ENCODE data around the gene ZNF474.

ZNF474 gene

DNA sequence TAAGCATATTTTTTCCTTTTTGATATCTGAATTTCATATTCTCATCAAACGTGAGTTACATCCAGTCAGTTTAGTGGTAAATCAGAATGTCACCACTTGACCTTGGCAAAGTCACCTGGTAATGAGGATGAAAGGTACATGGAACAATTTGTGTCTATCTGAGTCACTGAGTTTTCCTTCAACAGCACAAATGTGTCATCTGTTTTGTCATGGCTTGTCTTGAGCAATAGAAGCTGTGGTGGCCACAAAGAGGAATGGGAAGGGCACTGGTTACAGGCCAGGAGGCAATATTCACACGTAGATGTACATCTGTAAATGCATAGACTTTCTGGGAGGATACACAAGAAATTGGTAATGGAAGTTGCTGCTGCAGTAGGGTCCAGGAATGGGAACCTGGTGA, 8.4 kb upstream of the ZNF474 start:
- no peak overlapping the region for H3K4me3 ChIP-seq (ENCODE audit: low read depth, low read length)
- no peaks in the 10 kb centered on the region for H3K9me3 ChIP-seq (ENCODE audit: control insufficient read depth, insufficient read depth, low read length)
- no peaks in the 10 kb centered on the region for H3K27me3 ChIP-seq (ENCODE audit: control insufficient read depth, insufficient read depth, low read length)
- no peaks in the 10 kb centered on the region for H3K36me3 ChIP-seq (ENCODE audit: control insufficient read depth, insufficient read depth, low read length)
- H3K4me1 ChIP-seq (ENCODE audit: control insufficient read depth, insufficient read depth, low read length) = no peaks in the 10 kb centered on the region
- no peak overlapping the region for H3K9ac ChIP-seq (ENCODE audit: low read depth, low read length)

DNA sequence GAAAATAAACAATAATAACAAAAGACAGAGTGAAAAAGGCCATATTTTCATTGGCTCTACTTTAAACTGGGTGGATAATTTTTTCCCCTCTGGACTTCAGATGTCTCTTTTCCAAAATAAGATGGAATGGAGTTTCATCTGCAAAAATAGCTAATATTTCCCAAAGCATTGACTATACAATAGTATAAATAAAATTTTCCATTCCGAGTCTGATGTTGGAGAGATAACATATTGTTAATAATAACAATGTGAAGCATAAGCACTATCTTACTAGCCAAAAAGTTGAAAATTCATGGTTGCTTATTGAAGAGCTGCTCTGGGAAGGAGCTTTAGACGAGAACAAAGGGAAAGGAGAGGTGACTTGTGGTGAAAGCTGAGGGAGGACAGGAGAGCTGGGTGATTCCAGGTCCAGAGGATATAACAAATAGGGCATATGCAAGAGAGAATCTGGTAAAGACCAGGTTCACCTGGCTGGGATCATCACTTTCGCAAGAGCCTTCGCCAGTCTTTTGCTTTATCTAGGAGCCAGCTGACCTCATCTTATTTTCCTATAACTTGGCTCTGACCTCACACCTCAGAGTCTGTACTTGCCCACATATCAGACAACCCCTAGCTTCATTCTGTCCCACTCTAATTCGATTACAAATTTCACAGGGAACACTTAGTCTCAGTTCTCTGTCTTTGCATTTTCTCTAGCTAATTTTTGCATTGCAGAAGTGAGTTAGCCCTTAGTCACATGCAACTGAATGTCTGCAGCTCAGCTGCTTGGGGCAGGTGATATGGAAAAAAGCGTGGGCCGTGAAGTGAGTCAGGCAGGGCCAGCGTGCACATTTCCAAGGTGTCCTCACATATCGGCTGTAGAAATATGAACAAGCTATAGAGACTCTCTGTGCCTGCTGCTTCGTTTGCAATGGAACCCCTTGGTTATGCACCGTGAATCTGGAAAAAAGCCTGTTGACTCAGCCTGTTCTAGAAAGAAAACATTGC, 7.6 kb upstream of the ZNF474 start:
- Histone ChIP-seq H3K9me3 (ENCODE audit: control insufficient read depth, insufficient read depth, low read length) (no peaks in the 10 kb centered on the region), H3K27me3 (ENCODE audit: control insufficient read depth, insufficient read depth, low read length) (no peaks in the 10 kb centered on the region), H3K4me1 (ENCODE audit: control insufficient read depth, insufficient read depth, low read length) (no peaks in the 10 kb centered on the region), H3K9ac (ENCODE audit: low read depth, low read length) (no peak overlapping the region), H3K36me3 (ENCODE audit: control insufficient read depth, insufficient read depth, low read length) (no peaks in the 10 kb centered on the region), H3K4me3 (ENCODE audit: low read depth, low read length) (no peak overlapping the region)

DNA sequence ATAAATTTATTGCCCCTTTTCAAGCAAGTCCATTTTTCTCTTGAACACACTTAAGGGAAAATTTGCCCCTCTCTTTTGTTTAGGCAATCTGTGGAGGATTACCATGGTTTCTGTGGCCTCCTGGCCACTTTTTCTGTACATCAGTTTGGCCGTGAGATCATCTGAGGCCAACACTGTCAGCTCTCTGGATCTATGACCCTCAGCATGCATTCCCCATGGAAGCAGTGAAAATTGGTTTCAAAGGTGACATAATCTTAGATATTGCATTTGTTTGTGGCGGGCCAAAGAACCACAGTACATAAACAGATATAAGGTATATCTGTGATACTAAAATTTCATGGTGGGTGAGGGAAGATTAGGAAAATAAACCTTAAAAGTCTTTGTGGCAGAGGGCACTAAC, 4.6 kb upstream of the ZNF474 start:
- no peaks in the 10 kb centered on the region for H3K36me3 ChIP-seq (ENCODE audit: control insufficient read depth, insufficient read depth, low read length)
- no peak overlapping the region for H3K9ac ChIP-seq (ENCODE audit: low read depth, low read length)
- H3K4me1 ChIP-seq (ENCODE audit: control insufficient read depth, insufficient read depth, low read length) = no peaks in the 10 kb centered on the region

DNA sequence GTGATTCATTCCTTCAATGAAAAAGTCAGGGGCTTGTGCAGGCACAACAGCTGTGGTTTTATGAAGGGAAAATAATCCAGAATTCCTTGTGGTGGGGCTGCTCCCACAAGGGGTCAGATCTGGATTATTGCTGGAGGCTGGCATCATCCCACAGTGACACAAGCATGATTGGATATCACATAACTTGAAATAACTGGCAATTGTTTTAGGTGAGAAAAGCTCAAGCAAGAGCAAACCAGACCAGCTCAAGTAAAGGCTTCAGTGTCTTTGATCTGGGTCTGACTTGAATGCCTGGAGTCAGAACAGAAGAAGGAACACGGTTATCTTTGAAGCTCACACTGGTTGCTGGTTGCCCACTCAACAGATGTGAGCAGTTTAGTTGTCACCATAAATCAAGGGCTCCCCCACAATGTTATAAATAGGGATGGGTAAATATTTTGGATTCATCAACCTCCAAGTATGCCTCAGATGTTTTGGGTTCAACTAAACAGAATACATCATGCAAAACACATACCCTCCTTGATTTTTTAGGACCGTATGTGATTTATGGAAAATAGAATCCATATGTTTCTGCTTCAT, 3.1 kb upstream of the ZNF474 start:
- H3K4me1 ChIP-seq (ENCODE audit: control insufficient read depth, insufficient read depth, low read length) = no peaks in the 10 kb centered on the region
- no peak overlapping the region for H3K4me3 ChIP-seq (ENCODE audit: low read depth, low read length)
- H3K27me3 ChIP-seq (ENCODE audit: control insufficient read depth, insufficient read depth, low read length) = no peaks in the 10 kb centered on the region
- H3K9ac ChIP-seq (ENCODE audit: low read depth, low read length) = no peak overlapping the region
- H3K36me3 ChIP-seq (ENCODE audit: control insufficient read depth, insufficient read depth, low read length) = no peaks in the 10 kb centered on the region
- H3K9me3 ChIP-seq (ENCODE audit: control insufficient read depth, insufficient read depth, low read length) = no peaks in the 10 kb centered on the region

More for the DNA sequence above, 4.6 kb upstream of the ZNF474 start:
- Histone ChIP-seq H3K27me3 (ENCODE audit: control insufficient read depth, insufficient read depth, low read length) (no peaks in the 10 kb centered on the region), H3K9me3 (ENCODE audit: control insufficient read depth, insufficient read depth, low read length) (no peaks in the 10 kb centered on the region), H3K4me3 (ENCODE audit: low read depth, low read length) (no peak overlapping the region)

DNA sequence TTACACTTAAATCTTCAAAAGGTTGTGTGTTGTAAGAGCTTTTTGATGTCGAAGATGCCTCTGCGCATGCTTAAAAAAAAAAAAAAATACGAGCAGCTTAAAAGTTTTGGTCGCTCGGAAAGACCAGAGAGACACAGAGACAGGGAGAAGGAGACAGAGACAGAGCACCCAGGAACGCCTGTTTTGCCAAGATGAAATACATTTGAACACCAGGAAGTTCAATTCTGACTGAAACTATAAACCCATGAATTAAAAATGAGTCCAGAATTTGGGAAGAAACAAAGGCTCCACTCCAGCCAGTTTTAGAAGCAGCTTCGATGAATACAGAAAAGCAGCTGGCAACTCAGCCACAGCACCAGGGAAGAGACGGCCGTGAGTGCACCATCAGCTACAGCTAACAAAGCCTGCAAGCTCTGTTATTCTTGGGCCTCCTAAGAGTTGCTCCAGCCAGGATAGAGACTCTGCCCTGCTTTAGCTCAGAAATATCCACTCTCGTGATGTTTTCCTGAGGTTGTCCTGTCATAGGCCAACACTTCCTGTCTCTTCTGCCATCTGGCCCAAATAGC, 2.5 kb upstream of the ZNF474 start:
- no peaks in the 10 kb centered on the region for H3K9me3 ChIP-seq (ENCODE audit: control insufficient read depth, insufficient read depth, low read length)
- no peak overlapping the region for H3K4me3 ChIP-seq (ENCODE audit: low read depth, low read length)

DNA sequence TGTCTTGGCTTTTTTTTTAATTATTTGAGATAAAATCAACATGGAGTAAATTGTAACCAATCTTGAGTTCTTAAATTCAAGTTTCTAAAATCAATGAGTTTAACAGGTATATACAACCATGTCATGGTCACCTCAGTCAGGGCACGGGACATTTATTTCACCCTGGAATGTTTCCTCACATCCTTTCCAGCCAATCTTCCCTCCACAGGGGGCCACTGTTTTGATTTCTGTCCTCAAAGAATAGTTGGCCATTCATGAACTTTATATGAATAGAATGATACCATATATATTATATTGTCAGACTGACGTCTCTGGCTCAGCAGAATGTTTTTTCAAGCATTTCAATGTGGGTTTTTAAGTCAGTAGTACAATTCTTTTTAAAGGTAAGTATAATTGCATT, 806 bp downstream of the ZNF474 start:
- H3K4me1 ChIP-seq (ENCODE audit: control insufficient read depth, insufficient read depth, low read length) = no peaks in the 10 kb centered on the region

More for the DNA sequence above, 2.5 kb upstream of the ZNF474 start:
- H3K9ac ChIP-seq (ENCODE audit: low read depth, low read length) = no peak overlapping the region
- H3K27me3 ChIP-seq (ENCODE audit: control insufficient read depth, insufficient read depth, low read length) = no peaks in the 10 kb centered on the region
- H3K36me3 ChIP-seq (ENCODE audit: control insufficient read depth, insufficient read depth, low read length) = no peaks in the 10 kb centered on the region
- no peaks in the 10 kb centered on the region for H3K4me1 ChIP-seq (ENCODE audit: control insufficient read depth, insufficient read depth, low read length)

DNA sequence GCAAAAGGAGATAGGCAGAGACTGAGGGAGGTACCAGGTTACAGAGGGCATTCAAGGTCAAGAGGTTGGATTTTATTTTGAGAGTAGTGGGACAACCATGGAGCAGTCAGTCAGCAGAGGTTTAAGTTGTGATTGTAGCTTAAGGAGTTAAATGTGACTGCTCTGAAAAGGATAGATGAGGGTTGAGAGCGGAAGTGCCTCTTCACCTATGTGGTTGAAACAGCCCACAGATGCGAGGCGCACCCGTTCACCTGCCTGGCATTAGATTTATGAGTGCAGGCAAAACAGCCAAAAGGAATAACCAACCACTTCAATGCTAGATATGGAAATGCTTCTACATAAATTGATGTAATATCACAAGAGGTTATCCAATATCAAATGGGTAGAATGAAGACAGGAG, 8.4 kb downstream of the ZNF474 start:
- Histone ChIP-seq H3K9ac (ENCODE audit: low read depth, low read length) (no peak overlapping the region), H3K4me1 (ENCODE audit: control insufficient read depth, insufficient read depth, low read length) (no peaks in the 10 kb centered on the region), H3K36me3 (ENCODE audit: control insufficient read depth, insufficient read depth, low read length) (no peaks in the 10 kb centered on the region), H3K27me3 (ENCODE audit: control insufficient read depth, insufficient read depth, low read length) (no peaks in the 10 kb centered on the region), H3K4me3 (ENCODE audit: low read depth, low read length) (no peak overlapping the region), H3K9me3 (ENCODE audit: control insufficient read depth, insufficient read depth, low read length) (no peaks in the 10 kb centered on the region)

More for the DNA sequence above, 806 bp downstream of the ZNF474 start:
- Histone ChIP-seq H3K9ac (ENCODE audit: low read depth, low read length) (no peak overlapping the region), H3K9me3 (ENCODE audit: control insufficient read depth, insufficient read depth, low read length) (no peaks in the 10 kb centered on the region), H3K36me3 (ENCODE audit: control insufficient read depth, insufficient read depth, low read length) (no peaks in the 10 kb centered on the region), H3K27me3 (ENCODE audit: control insufficient read depth, insufficient read depth, low read length) (no peaks in the 10 kb centered on the region), H3K4me3 (ENCODE audit: low read depth, low read length) (no peak overlapping the region)

DNA sequence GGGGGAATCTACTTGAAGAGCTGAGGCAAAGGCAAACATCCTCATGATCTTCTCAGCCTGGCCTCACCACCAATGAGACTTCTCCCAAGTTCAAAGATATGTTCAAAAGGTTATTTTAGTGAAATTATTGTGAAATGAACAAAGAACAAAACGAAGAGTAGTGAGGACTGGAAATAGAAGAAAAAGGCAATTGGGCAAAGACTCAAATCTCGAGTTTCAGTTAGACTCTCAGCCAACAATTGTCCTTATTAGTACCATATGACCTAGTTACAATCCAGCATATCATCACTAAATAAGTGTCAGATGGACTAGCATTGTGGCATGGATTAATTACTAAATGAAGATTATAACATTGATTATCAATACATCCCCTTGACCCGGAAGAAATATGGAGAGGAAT, 9.0 kb downstream of the ZNF474 start:
- Histone ChIP-seq H3K27me3 (ENCODE audit: control insufficient read depth, insufficient read depth, low read length) (no peaks in the 10 kb centered on the region), H3K9me3 (ENCODE audit: control insufficient read depth, insufficient read depth, low read length) (no peaks in the 10 kb centered on the region), H3K4me1 (ENCODE audit: control insufficient read depth, insufficient read depth, low read length) (no peaks in the 10 kb centered on the region), H3K36me3 (ENCODE audit: control insufficient read depth, insufficient read depth, low read length) (no peaks in the 10 kb centered on the region), H3K9ac (ENCODE audit: low read depth, low read length) (no peak overlapping the region), H3K4me3 (ENCODE audit: low read depth, low read length) (no peak overlapping the region)

DNA sequence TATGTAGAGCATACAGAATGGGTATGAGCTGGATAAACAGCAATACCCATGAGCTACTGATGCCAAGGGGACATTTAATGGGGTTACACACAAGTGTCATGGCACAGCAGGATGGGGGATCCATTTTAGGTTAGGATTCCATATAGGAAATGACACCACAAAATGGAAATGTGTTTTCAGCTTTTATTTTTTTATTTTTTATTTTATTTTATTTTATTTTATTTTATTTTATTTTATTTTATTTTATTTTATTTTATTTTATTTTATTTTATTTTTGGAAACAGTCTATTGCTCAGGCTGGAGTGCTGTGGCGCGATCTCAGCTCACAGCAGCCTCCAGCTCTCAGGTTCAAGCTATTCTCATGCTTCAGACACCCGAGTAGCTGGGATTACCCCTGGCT, 11.6 kb downstream of the ZNF474 start:
- H3K4me1 ChIP-seq (ENCODE audit: control insufficient read depth, insufficient read depth, low read length) = no peaks in the 10 kb centered on the region
- H3K9ac ChIP-seq (ENCODE audit: low read depth, low read length) = no peak overlapping the region
- no peaks in the 10 kb centered on the region for H3K27me3 ChIP-seq (ENCODE audit: control insufficient read depth, insufficient read depth, low read length)
- no peaks in the 10 kb centered on the region for H3K36me3 ChIP-seq (ENCODE audit: control insufficient read depth, insufficient read depth, low read length)
- no peaks in the 10 kb centered on the region for H3K9me3 ChIP-seq (ENCODE audit: control insufficient read depth, insufficient read depth, low read length)
- no peak overlapping the region for H3K4me3 ChIP-seq (ENCODE audit: low read depth, low read length)

DNA sequence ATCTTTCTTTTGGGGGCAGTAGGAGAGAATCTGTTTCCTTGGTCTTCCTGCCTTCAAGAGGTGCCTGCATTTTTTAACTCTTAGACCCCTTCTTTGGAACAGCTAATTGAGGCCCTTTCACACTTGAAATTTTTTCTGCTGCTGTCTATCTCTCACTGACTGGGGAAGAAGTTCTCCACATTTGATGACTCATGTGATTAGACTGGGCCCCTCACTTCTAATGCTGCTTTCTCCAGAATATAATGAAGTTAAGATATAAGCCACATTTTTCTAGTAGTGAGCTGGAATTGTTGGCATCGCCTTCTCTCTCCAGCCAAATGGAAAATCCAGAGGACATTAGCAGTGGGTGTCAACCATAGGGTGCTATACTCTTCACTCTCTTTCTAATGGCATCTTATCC, 12.4 kb downstream of the ZNF474 start:
- no peaks in the 10 kb centered on the region for H3K4me1 ChIP-seq (ENCODE audit: control insufficient read depth, insufficient read depth, low read length)

DNA sequence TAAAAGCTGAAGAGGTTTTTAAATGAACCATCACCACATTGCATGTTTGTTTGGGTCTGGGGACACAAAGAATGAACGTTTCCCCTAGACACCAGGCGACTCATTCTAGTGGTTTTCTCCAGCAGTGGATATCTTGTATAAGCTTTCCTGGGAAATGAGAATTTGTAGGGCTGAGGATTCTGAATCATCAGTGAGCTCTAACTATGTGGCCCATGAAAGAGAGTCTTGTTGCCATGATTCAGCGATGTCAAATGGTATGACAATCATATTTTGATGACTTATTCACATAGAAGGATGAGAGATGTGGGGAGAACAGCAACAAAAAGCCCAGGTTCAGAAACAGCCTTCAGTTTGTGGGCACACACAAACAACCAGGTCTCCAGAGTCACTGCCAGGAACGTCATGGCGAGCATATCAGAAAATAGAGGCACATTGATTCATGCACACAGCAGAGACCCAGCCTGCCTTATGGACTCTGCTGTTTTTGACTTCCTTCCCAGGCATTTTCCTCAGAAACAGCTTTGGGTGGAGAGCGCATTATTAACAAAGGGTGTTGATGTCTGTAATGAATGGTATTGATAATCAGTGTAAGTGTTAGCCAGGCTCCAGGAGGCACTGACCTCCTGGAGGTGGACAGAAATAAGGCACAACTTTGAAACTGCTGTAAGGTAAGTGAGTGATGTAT, 13.3 kb downstream of the ZNF474 start:
- H3K9ac ChIP-seq (ENCODE audit: low read depth, low read length) = no peak overlapping the region
- H3K9me3 ChIP-seq (ENCODE audit: control insufficient read depth, insufficient read depth, low read length) = no peaks in the 10 kb centered on the region
- no peak overlapping the region for H3K4me3 ChIP-seq (ENCODE audit: low read depth, low read length)
- H3K36me3 ChIP-seq (ENCODE audit: control insufficient read depth, insufficient read depth, low read length) = no peaks in the 10 kb centered on the region
- no peaks in the 10 kb centered on the region for H3K4me1 ChIP-seq (ENCODE audit: control insufficient read depth, insufficient read depth, low read length)
- no peaks in the 10 kb centered on the region for H3K27me3 ChIP-seq (ENCODE audit: control insufficient read depth, insufficient read depth, low read length)

More for the DNA sequence above, 12.4 kb downstream of the ZNF474 start:
- no peaks in the 10 kb centered on the region for H3K36me3 ChIP-seq (ENCODE audit: control insufficient read depth, insufficient read depth, low read length)
- no peak overlapping the region for H3K4me3 ChIP-seq (ENCODE audit: low read depth, low read length)
- no peaks in the 10 kb centered on the region for H3K9me3 ChIP-seq (ENCODE audit: control insufficient read depth, insufficient read depth, low read length)
- no peak overlapping the region for H3K9ac ChIP-seq (ENCODE audit: low read depth, low read length)
- no peaks in the 10 kb centered on the region for H3K27me3 ChIP-seq (ENCODE audit: control insufficient read depth, insufficient read depth, low read length)

Measured in iPS-15b (cell line).